HL-60/S4 (cell line): ENCODE results near the gene SLC2A9.

Experiments used
- in situ Hi-C: fragments of 300-500 bp; cut with MboI; formaldehyde crosslinking; loops from 2 replicates; pipeline ENCODE4 v1.14.3; 2022; ENCODE audit warnings: low sequenced_read_pairs

Gene SLC2A9

DNA sequence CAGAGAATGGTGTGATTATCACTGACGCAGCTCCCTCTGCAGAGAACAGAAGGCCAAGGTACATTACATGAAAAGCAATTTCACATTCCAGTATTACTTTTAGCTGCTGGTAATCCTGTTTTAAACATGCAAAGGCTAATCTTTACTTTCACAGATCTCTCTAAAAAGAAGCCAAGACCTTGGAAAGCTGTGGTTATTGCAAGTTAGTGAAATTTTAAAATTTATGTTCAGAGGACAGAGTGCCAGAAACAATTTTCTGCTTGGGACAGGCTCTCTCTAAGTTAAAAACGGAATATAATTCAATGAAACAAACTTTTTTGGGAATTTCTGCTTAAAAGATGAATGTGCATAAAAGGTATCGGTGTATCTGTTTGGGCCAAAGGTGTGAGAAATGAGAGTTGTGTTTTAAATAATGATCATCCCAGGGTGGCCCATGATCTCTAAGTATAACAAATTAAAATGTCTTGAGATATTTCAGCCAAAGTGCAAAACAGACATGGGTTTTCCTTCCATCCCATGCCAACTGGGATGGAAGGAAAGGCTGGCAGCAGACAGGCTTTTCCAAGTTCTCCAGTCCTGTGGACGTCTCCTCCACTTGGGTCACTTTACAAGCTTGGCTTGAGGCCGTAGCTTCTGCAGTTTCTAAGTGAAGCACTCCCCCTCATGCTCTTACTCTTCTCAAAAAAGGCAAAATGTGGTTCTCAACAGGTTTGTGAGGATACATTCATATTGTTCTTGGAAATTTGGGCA, 121.8 kb downstream of the SLC2A9 start:
- in situ Hi-C loops: no loop called here

DNA sequence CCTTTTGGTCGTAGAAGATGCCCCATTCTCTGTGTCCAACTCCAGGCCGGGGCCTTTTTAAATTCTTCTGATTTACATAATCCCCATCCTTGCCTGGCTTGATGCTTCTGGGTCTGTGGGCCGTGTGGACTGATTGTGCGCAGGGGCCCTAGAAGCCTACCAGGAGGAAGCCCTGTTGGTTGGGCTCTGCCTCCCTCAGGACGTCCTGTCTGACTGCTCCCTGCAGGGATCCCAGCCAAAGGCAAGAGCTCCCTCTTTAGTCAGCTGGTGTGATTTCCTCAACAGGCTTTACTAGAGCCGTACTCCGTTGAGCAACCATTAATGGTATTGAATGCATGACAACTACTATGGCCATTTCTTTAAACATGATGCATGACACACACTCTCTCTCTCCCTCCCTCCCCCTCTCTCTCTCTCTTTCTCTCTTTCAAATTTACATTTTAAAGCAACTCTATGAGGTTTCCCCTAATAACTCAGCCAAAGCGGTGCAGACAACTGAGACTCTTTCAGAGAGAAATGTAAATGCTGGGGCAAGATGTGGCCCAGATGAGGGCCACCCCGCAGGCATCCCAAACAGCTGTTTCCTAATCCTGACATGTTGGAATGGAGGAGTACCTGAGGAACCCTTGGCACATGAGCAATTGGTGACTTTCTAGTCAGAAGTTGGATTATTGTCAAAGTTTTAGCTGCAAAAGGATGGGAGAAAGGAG, 122.5 kb downstream of the SLC2A9 start:
- in situ Hi-C loops: no loop called here

DNA sequence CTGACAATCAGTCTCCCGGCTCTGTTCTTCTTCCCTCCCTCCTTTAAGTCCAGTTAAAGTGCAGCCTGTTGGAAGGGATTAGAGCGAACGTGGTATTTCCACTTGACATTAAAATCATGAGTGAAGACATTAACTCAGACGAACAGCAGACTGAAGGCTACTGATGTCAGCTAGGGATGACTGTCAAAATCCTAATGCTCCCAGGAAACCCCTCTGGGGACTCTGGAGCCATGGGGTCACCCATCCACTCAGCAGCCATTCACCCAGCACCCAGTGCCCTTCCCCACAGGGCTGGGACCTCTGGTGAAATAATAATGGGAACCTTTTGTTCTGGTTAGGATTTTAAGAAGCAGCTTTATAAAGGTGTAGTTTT, 126.0 kb downstream of the SLC2A9 start:
- in situ Hi-C loops: no loop called here

DNA sequence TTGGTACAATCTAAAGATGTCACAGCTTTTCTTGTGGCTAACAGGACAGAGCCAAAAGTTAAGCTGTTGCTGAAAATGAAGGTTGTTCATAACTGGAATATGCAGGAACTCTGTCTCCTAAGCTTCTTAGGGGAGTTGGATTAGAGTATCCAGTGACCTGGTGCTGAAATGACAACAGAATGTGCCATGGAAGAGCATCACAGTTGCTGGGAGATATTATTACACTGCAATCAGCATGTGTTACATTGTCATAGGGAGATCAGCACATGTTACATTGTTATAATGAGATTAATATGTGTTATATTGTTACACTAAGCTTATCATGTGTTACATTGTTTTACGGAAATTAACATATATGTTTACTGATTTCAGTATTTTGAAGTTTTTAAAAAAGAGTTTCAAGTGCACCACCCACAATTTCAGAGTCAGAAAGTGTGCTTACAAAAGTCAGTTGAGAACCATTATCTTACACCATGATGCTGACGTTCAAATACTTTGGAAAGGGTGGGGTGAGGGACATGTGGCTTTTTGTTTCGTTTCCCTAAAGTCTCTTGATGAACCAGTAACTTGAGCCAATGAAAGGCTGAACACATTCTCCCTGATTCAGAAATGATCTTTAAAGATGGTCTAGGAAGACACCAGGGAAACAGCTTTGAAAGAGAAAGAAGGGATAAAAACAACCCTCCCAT, 126.5 kb downstream of the SLC2A9 start:
- in situ Hi-C loops: no loop called here

DNA sequence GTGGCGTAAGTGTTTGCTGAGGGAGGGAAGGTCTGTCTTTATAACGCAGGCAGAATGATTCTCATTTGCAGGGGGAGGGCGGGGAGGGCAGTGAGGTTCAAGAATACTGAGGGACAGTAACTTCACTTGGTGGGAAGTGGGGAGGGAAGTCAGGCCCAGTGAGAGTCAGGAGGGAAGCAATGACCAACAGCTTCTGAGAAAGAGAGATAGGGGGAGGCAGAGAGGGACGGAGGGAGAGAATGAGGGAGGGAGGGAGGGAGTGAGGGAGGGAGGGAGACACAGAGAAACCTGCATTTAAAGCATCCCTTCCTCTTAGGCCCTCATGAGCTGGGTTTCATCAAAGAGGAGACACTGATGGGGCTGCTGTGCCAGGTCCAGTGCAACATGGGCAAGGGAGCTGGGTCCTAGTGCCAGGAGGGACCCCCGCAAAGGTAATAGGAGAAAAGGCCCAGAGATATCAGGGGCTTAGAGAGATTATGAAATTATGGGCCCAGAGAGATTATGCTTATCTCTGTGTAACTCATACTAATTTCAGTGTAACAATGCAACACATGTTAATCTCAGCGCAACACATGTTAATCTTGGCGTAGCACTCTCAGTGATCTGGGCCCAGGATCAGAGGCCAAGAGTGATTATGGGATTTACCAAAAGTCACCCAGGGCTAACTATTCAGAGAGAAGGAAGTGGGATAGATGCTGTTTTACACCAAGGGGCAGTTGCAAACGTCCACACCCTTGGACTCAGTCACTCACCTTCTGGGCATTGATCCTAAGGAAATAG, 127.8 kb downstream of the SLC2A9 start:
- in situ Hi-C loops: no loop called here

DNA sequence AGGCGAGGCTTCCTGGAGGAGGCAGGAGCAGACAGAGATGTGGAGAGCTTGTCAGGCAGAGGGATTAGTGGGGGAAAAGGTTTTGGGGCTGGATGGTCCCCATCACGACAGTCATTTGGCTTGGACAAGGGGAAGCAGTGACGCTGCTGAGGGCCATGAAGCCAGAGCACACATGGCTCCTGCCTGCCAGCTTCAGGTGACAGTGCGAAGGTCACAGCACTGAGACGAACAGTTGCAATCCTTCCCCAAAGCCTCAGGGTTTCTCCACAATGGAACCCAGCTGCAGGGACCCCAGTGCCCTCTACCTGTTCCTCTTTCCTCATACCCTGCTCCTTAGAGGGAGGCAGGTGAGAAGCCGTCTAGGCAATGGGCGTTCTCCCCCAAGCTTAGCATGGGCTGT, 129.6 kb downstream of the SLC2A9 start:
- in situ Hi-C loops: no loop called here

DNA sequence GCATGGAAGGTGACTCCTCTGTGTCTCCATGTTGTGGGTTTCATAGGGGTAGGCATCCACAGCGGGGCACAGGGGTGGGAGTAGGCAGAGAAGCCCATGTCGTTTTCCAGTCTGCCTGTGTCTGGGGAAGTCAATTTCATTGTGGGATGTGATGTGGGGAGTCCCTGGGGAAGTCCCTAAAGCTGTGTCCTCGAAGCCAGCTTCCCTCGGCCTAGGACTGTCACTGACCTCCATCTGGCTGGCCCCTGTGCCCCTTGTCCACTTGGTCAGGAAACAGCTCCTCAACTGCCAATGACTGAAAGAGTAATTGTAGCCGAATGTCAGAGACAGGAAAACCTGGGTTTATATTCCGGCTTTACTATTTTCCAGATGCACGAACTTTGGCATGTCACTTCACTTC, 130.2 kb downstream of the SLC2A9 start:
- in situ Hi-C loops: no loop called here

DNA sequence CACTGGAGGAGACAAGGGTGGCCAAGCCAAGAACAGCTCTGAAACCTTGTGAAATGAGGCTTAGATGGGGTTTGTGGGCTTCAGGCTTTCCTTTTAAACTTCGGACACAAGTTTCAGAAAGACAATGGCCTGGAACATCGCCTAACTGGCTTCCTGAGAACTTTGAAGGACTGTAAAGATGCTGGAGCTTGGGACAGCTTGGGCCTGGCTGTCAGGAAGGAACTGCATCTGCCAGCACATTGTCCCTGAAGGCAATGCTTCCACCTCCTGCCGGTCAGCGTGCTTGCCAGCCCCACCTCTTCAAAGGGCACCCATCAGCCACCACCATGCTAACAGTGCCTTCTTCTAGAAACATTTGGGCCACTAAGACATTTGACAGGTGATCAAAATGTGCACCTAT, 132.0 kb downstream of the SLC2A9 start:
- in situ Hi-C loops: no loop called here

DNA sequence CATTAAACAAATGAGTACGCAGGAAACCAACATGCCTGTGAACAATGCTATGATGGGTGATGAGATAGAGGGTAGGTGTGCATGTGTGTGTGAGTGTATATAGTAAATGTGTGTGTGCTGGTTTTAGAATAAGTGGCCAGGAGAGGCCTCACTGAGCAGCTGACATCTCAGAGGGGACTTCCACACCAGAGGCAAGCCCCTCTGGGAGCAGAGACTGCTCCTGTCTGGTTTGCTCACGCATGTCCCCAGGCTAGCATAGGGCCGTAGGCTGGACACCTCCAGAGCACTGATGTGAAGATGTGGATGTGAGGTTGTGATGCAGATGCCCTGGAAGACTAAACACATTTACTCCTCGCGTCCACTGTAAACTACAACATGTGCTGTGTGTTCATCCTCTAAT, 135.3 kb downstream of the SLC2A9 start:
- in situ Hi-C loops: no loop called here

DNA sequence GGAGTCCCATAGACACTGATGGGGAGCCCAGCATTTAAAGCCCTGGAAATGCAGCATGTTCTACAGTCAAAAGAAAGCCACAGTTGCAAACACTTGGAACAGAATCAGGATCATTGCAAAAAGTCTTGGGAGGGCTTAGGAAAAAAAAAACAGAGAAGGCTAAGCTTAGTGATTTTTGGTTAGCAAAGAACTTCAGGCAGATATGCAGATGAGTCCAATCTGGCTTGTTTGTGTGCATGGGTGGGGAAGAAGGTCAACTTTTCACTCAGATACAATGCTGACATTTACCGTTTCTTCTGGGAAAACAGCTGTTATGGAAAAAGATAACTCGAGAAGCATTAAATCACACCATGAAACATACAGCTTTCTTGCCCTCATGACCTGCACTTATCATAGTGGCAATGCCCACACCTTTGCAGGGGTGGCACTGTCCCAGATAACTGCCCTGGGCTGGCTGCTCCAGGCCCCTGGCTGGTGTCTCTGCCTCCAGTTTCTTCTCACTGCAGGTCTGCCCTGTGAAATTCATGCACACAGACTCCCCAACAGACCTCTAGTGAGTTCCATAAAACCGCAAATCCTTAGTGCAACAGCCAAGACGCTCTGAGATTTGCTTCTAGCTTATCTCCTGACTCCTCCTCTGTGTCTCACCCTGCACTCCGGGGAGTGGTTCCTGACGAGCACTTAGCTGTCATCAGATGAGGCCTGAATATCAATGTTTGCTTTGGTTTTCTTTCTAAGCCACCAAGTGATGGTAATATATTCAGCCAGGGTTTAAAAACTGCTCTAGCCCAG, 140.7 kb downstream of the SLC2A9 start:
- in situ Hi-C loops: no loop called here

DNA sequence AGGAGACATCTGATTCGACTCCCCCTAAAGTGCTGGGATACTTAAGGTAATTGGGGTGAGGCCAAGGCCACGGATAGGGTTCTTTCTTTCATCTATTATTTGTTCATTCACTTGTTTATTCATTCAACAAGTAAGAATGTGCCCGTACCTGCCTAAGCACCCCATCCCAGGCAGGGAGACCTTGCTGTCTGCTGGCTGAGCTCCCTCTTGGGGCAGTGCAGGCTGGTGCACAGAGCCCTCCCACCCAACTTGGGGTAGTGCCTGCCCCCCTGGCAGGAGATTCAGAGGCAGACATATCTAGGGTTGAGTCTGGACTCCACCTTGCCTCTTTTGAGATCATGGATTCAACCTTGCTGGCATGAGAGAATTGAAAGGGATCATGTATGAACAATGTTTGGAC, 144.2 kb downstream of the SLC2A9 start:
- in situ Hi-C loops: no loop called here

DNA sequence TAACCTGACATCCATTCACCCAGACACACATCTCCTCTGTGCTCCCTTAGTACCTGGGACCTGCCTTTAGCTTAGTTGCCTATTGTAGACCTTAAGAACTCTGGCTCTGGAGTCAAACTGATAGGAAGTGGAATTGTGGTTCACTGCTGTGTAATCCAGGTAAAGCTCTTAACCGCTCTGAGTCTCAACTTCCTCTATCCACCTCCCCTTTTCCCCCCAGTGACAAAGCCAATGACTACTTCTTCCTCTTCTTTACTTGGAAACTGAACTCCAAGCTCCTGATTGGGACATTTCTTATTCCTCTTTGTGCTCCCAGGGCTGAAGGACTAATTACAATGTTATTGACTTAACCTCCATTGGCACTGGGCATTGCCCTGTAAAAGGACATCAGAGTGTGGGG, 145.8 kb downstream of the SLC2A9 start:
- in situ Hi-C loops: no loop called here

DNA sequence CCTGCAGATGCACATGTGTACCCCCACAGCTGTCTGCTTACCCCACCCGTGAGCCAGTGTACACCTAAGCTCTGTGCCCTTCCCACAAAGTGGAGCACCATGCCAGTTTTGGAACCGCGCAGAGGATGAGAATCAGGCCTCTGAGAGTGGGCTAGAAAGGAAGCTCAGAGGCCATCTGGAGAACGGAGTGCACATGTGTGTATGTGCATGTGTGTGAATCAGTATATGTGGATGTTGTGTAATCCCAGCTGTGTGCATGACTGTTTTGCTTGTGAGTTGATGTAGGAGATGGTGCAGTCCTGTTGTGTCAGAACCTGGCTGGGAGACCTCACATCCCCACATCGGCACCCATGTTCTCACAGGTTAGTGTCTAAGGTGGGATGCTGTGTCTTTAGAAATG, 146.9 kb downstream of the SLC2A9 start:
- in situ Hi-C loops: no loop called here

DNA sequence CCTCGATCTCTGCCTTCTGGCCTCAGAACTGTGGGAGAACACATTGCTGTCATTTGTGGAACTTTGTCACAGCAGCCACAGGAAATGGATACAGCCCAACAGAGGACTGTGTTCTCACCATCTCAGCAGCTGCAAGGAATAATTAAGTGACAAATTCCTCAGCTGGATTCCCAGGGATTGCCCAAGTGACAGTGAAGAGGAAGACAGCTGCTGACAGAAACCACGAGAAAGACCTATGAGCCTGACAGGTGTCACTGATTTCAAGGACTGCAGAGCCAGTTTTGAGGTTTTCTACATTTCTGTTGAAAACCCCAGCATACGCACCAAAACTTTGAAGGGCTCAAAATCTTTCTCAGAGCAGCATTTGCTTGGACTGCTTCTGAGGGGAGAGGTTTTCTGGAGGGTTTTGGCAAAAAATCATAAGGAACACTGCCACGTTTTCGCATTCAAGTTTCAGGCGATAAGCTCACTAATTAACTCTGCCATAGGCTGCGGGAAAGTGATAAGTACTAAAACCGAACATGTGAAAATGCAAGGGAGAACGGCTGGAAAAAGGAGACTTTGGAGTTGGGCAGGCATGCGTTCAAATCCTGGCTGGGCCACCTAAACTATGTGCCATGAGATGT, 151.0 kb downstream of the SLC2A9 start:
- in situ Hi-C loops: no loop called here

DNA sequence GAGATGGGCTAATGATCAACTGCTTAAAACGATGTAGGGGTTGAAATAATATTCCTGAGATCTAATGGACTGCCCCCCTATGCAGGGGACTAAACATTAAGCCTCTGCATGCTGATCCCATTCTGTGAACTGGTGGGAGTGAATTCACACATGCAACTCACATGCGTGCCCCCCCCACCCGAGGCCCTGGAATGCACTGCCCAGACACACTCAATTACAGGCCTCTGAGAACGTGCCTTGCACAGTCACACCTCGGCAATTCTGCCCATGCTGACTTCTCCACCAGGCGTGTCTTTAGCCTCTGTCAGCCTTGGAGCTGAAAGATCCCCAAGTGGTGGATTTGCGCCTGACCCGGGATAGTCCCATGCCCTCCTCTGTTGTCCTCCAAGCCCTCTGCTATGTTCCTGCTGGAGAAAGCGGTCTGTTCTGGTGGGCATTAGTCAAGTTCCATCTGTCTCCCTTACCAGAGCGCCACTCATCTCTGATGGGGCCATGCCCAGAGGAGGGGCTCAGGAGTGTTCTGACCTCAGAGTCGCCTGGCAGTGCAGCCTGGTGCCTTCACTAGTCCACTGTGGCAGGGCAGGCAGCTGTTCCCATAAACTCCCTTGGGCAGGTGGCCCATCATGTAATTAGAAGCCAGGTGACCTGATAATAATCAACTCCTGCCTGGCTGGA, 153.4 kb downstream of the SLC2A9 start:
- in situ Hi-C loops: no loop called here

DNA sequence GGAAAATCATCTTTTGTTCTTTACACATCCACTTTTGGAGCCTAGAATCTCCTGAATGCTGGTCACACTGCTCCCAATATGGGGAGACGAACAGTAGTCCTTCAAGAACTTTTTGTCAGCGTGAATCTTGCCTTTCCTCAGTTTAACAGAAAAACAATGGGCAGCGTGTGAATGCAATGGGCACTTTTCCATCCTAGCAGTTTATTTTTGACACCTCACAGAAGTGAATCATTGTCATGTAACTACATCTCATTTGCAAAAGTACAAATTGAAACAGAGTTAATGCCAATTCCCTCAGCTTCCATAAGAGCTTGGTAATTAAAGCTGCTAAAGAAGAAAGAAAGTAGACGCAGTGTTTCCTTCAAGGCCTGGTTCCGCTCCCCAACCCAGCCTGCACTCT, 154.4 kb downstream of the SLC2A9 start:
- in situ Hi-C loops: no loop called here

DNA sequence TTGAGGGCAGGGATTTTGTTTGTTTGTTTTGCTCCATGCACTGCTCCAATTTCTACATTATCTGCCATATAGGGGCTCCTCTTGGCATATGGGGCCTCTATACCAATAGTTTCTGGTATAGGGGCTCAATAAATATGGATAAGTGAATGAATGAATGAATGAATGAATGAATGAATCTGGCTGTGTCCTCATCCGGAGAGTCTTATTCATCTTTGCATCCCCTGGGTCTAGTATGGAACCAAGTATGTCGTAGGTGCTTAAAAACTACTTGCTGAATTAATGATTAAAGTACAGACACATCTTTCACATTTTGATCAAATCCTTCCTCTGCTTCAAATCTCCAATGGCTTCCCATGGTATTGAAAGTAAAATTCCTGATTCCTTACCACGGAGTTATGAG, 159.7 kb downstream of the SLC2A9 start:
- in situ Hi-C loops: no loop called here

DNA sequence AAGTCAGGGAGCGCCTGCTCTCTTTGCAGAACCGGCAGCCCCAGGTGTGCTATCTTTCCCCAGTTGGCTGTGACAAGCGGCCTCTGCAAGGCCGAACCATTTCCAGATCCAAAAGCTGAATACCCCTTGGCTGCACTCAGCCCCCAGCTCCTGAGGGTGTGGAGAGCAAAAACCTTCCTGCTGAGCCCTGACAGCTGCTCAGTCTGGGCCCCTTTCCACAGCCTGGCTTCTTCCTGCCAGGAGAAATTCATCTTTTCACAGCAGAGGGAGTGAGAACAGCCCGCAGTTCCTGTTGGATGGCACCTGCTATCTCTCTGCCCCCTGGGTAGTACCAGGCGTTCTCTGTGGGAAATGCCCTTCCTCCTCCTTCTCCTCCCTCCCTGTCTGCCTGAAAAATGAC, 161.5 kb downstream of the SLC2A9 start:
- in situ Hi-C loops: no loop called here

DNA sequence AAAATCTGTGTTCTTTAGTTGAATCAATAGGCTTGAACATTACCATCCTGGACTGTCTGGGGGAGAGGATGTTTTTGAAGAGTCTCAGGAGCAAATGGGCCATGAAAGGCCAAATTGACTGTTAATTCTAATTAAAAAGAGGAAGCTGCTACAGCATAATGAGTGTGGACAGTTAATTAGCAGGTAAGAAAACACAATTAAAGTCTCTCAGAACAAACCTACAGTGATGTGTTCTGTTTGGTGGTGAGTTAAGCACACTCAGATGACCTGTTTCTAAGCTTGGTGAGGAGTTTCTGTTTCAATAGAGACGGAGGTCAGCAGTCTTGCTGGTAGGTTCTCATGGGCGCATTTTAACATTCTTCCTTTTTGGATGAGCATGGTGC, 171.8 kb downstream of the SLC2A9 start:
- in situ Hi-C loops: no loop called here
